CD4-positive, alpha-beta T cell (primary cell): Measurements from ENCODE around the gene TMEM30B. TPM values are rescaled to one million over a fixed set of nuclear protein-coding genes. Genes with fewer than 3 reads are reported as not detected.

Experiments used
- ATAC-seq: fragments of 200-7000 bp; cut with Tn5 transposase; one replicate; pipeline ENCODE4 v1.10.0; 2022; ENCODE audit warnings: mild to moderate bottlenecking; ENCODE audit not compliant: poor library complexity
- CTCF ChIA-PET: fragments of 350-600 bp; sonication (Branson Sonifier 250); formaldehyde crosslinking; loops from one replicate; lab custom pipeline; 2021; ENCODE audit warnings: antibody characterized with exemption, inconsistent platforms; lab: Charles Lee
- POLR2A ChIA-PET: fragments of 350-600 bp; sonication (Branson Sonifier 250); formaldehyde crosslinking; loops from one replicate; lab custom pipeline; 2021; ENCODE audit warnings: antibody characterized with exemption, inconsistent platforms; lab: Charles Lee
- DNase-seq, 14 experiments: peaks; one replicate each; pipeline ENCODE4 v3.0.0-alpha.2; 2013 to 2020; ENCODE audit warnings: mixed read lengths in 2 of 14
- H3K27ac ChIP-seq, 2 donors: one replicate each; pipeline versions ENCODE4 v1.5.1 to v1.7.0; 2013; ENCODE audit warnings: low read length in 2 of 2, low read depth in 1 of 2, mild to moderate bottlenecking in 1 of 2
- H3K27me3 ChIP-seq, 2 experiments: 1 replicate in 1 of 2; 2 replicates in 1 of 2; pipeline versions ENCODE4 v1.6.1 to v1.7.0; 2013; ENCODE audit warnings: low read length in 2 of 2, control low read depth in 1 of 2, mild to moderate bottlenecking in 1 of 2, moderate library complexity in 1 of 2; ENCODE audit not compliant: insufficient read depth in 2 of 2, control insufficient read depth in 1 of 2
- H3K36me3 ChIP-seq: one replicate; pipeline ENCODE4 v1.6.1; 2013; ENCODE audit warnings: low read length, control low read depth; ENCODE audit not compliant: insufficient read depth
- H3K4me1 ChIP-seq: one replicate; pipeline ENCODE4 v1.6.1; 2013; ENCODE audit warnings: low read length, control low read depth; ENCODE audit not compliant: insufficient read depth
- H3K4me3 ChIP-seq: one replicate; pipeline ENCODE4 v1.5.1; 2013; ENCODE audit warnings: mild to moderate bottlenecking, low read length, moderate library complexity
- H3K9me3 ChIP-seq, 2 experiments: 1 replicate in 1 of 2; 2 replicates in 1 of 2; pipeline versions ENCODE4 v1.6.1 to v1.7.0; 2013; ENCODE audit warnings: low read length in 2 of 2, mild to moderate bottlenecking in 2 of 2, control low read depth in 1 of 2, moderate library complexity in 1 of 2; ENCODE audit not compliant: control insufficient read depth in 1 of 2, insufficient read depth in 1 of 2
- H3K27ac Mint-ChIP-seq: one replicate; pipeline ENCODE4 v1.8.0; 2020; ENCODE audit warnings: mixed read lengths
- H3K27me3 Mint-ChIP-seq: one replicate; pipeline ENCODE4 v1.8.0; 2021; ENCODE audit warnings: mixed read lengths
- H3K36me3 Mint-ChIP-seq: one replicate; pipeline ENCODE4 v1.8.0; 2021; ENCODE audit warnings: low read depth, mixed read lengths
- H3K4me1 Mint-ChIP-seq: one replicate; pipeline ENCODE4 v1.8.0; 2021; ENCODE audit warnings: low read depth, mixed read lengths
- H3K4me3 Mint-ChIP-seq: one replicate; pipeline ENCODE4 v1.8.0; 2020; ENCODE audit warnings: mild to moderate bottlenecking, mixed read lengths
- H3K9me3 Mint-ChIP-seq: one replicate; pipeline ENCODE4 v1.8.0; 2020; ENCODE audit warnings: mixed read lengths
- CTCF ChIP-seq: fragments of 200-600 bp; IDR thresholded peaks from one replicate; pipeline ENCODE4 v1.8.0; 2022; ENCODE audit warnings: antibody characterized with exemption, mild to moderate bottlenecking
- intact Hi-C, 2 experiments: fragments of 100-400 bp; cut with DNase I in 1 of 2; cut with micrococcal nuclease in 1 of 2; formaldehyde crosslinking; loops; one replicate each; pipeline versions ENCODE4 v1.15.1 to v1.9.0; 2023 to 2025; cut with DNase I, micrococcal nuclease
- total RNA-seq, 174 experiments: library from RNA in 2 of 174; stranded (reverse) in 2 of 174; gene quantifications; one replicate each; pipeline ENCODE4 v1.2.3 and lab custom pipeline; 2021 to 2026

The TMEM30B gene
- total RNA-seq, 2 experiments from 2014 or later, result 8.9 to 9.1 TPM

- POLR2A ChIA-PET, result interaction anchor here (1.0 kb wide), 1 partner anchor 191 kb away, joined by 3 read pairs; no protein-coding TSS in a partner anchor
- no peak for ATAC-seq
- CTCF ChIA-PET, result interaction anchor here (1.2 to 1.4 kb wide), 3 partner anchors 16 to 445 kb away, joined by 3 to 10 read pairs (median 3); no protein-coding TSS in a partner anchor
- Mint-ChIP-seq H3K9me3 (no peaks in the 10 kb centered on the region), H3K27me3 (no peaks in the 10 kb centered on the region), H3K4me3 (no peak overlapping the region), H3K4me1 (peaks cover 22% of the 10 kb centered on the region), H3K27ac (no peak overlapping the region), H3K36me3 (peaks cover 2% of the 10 kb centered on the region)
- intact Hi-C loops, result loop anchor here in 1 of 2 experiments (1.0 kb wide), 1 partner anchor 15 kb away; no protein-coding TSS in a partner anchor
- Histone ChIP-seq H3K9me3 (no peaks in the 10 kb centered on the region), H3K4me3 (no peak overlapping the region), H3K4me1 (peaks cover 13% of the 10 kb centered on the region), H3K36me3 (no peaks in the 10 kb centered on the region), H3K27ac (no peak overlapping the region), H3K27me3 (no peaks in the 10 kb centered on the region)
- DNase-seq, result no peak
- TF ChIP-seq CTCF, result no peak
Measured at GRCh38 chr14:61285364-61285763, 4.2 kb upstream of the TMEM30B start.

GRCh38 chr14:61284001-61284400, 2.9 kb upstream of the TMEM30B start:
- ATAC-seq, result no peak
- no peak for TF ChIP-seq CTCF
- no peaks in the 10 kb centered on the region for H3K27me3 Mint-ChIP-seq
- H3K4me1 Mint-ChIP-seq, result peaks cover 35% of the 10 kb centered on the region
- H3K27ac Mint-ChIP-seq, result no peak overlapping the region
- no peaks in the 10 kb centered on the region for H3K9me3 Mint-ChIP-seq
- no peaks in the 10 kb centered on the region for H3K27me3 ChIP-seq
- intact Hi-C loops, result no loop called here
- H3K27ac ChIP-seq, result no peak overlapping the region
- H3K4me3 Mint-ChIP-seq, result no peak overlapping the region
- no peaks in the 10 kb centered on the region for H3K36me3 ChIP-seq
- POLR2A ChIA-PET, result no interaction called here
- H3K4me3 ChIP-seq, result no peak overlapping the region
- CTCF ChIA-PET, result interaction anchor here (0.8 to 1.2 kb wide), 2 partner anchors 14 to 67 kb away, joined by 3 read pairs; no protein-coding TSS in a partner anchor
- DNase-seq, result no peak
- peaks cover 24% of the 10 kb centered on the region for H3K4me1 ChIP-seq
- H3K9me3 ChIP-seq, result no peaks in the 10 kb centered on the region
- H3K36me3 Mint-ChIP-seq, result peaks cover 6% of the 10 kb centered on the region

- Mint-ChIP-seq H3K4me3 (peak overlapping the region; percentile 23), H3K27me3 (no peaks in the 10 kb centered on the region), H3K36me3 (peaks cover 6% of the 10 kb centered on the region), H3K4me1 (peaks cover 35% of the 10 kb centered on the region), H3K9me3 (no peaks in the 10 kb centered on the region), H3K27ac (no peak overlapping the region)
- POLR2A ChIA-PET, result interaction anchor here (1.0 to 1.1 kb wide), 2 partner anchors 12 to 189 kb away, joined by 3 read pairs; no protein-coding TSS in a partner anchor
- intact Hi-C loops, result no loop called here
- H3K9me3 ChIP-seq, result no peaks in the 10 kb centered on the region
- DNase-seq (no peak), ATAC-seq (no peak)
- H3K4me3 ChIP-seq, result no peak overlapping the region
- peaks cover 24% of the 10 kb centered on the region for H3K4me1 ChIP-seq
- no peaks in the 10 kb centered on the region for H3K27me3 ChIP-seq
- no peak overlapping the region for H3K27ac ChIP-seq
- no peaks in the 10 kb centered on the region for H3K36me3 ChIP-seq
- CTCF ChIA-PET, result interaction anchor here (0.7 to 0.9 kb wide), 2 partner anchors 13 to 17 kb away, joined by 3 read pairs; no protein-coding TSS in a partner anchor
- TF ChIP-seq CTCF, result no peak
Measured at GRCh38 chr14:61282746-61283145, 1.6 kb upstream of the TMEM30B start.
